GM12878 (cell line): Measurements from ENCODE around the gene GALNT9. TPM values are rescaled to one million over a fixed set of nuclear protein-coding genes. Genes with fewer than 3 reads are reported as not detected.

Source experiments
- ATAC-seq: fragments of 200-7000 bp; cut with Tn5 transposase; 3 replicates; pipeline ENCODE4 v1.9.1; 2020; ENCODE audit warnings: mild to moderate bottlenecking, moderate library complexity
- BruUV-seq: library from RNA; stranded (reverse); fragments of 400-500 nt; replicated peaks from 2 replicates; lab custom pipeline; 2021; lab: Mats Ljungman, UMichigan
- CTCF ChIA-PET: fragments of 300-600 bp; sonication (Branson Sonifier 250); formaldehyde crosslinking; extraction: SDS; loops from one replicate; lab custom pipeline; 2021; ENCODE audit warnings: inconsistent platforms; lab: Yijun Ruan, JAX
- POLR2A ChIA-PET: fragments of 350-600 bp; formaldehyde crosslinking; extraction: SDS; loops from one replicate; lab custom pipeline; 2021; ENCODE audit warnings: inconsistent platforms; lab: Charles Lee
- RAD21 ChIA-PET: fragments of 300-600 bp; sonication (Branson Sonifier 250); formaldehyde crosslinking; loops from one replicate; lab custom pipeline; 2023; ENCODE audit warnings: antibody characterized with exemption; ENCODE audit not compliant: unreplicated experiment; lab: Charles Lee
- SMC1A ChIA-PET: fragments of 300-600 bp; sonication (Branson Sonifier 250); formaldehyde crosslinking; loops from one replicate; lab custom pipeline; 2023; ENCODE audit not compliant: unreplicated experiment, uncharacterized antibody; lab: Charles Lee
- DNase-seq: peaks from one replicate; pipeline ENCODE4 v3.0.0-alpha.2; 2011; ENCODE audit warnings: low read depth, low spot score
- FAIRE-seq: peaks from 3 replicates; lab custom pipeline; 2011; peaks lifted over from hg19 to GRCh38; lab: Jason Lieb, UNC
- H2AFZ ChIP-seq: 2 replicates; pipeline ENCODE4 v1.6.0; 2011; ENCODE audit warnings: low read depth, low read length, control low read depth; ENCODE audit not compliant: control insufficient read depth
- H3K27ac ChIP-seq: 2 replicates; pipeline ENCODE4 v1.5.1; 2011; ENCODE audit warnings: control low read depth; ENCODE audit not compliant: control insufficient read depth, insufficient read depth
- H3K27me3 ChIP-seq, 2 experiments: replicated peaks in 1 of 2; 2 replicates each; pipeline versions ENCODE4 v1.6.0 to v1.6.1; 2011; ENCODE audit warnings: low read length in 1 of 2; ENCODE audit not compliant: control insufficient read depth in 2 of 2, insufficient read depth in 2 of 2
- H3K36me3 ChIP-seq, 2 experiments: 2 replicates each; pipeline ENCODE4 v1.5.1; 2011; ENCODE audit warnings: low read length in 1 of 2; ENCODE audit not compliant: control insufficient read depth in 2 of 2, insufficient read depth in 2 of 2
- H3K4me1 ChIP-seq: 2 replicates; pipeline ENCODE4 v1.6.1; 2011; ENCODE audit warnings: mild to moderate bottlenecking, low read length, moderate library complexity, mixed read lengths; ENCODE audit not compliant: control insufficient read depth, insufficient read depth
- H3K4me2 ChIP-seq: 2 replicates; pipeline ENCODE4 v1.6.0; 2011; ENCODE audit warnings: control low read depth; ENCODE audit not compliant: control insufficient read depth, insufficient read depth
- H3K4me3 ChIP-seq: fragments of 200-600 bp; sonication (generic); 2 replicates; pipeline ENCODE4 v1.5.1; 2016
- H3K79me2 ChIP-seq: 2 replicates; pipeline ENCODE4 v1.6.0; 2011; ENCODE audit warnings: low read length; ENCODE audit not compliant: control insufficient read depth, insufficient read depth
- H3K9ac ChIP-seq: 2 replicates; pipeline ENCODE4 v1.8.0; 2011; ENCODE audit warnings: low read length, control low read depth, mixed read lengths; ENCODE audit not compliant: control insufficient read depth, insufficient read depth
- H3K9me3 ChIP-seq: replicated peaks from 3 replicates; pipeline ENCODE4 v1.5.1; 2011; ENCODE audit warnings: mild to moderate bottlenecking, low read length; ENCODE audit not compliant: control insufficient read depth, insufficient read depth
- H4K20me1 ChIP-seq: 2 replicates; pipeline ENCODE4 v1.6.0; 2011; ENCODE audit not compliant: control insufficient read depth, insufficient read depth
- BMI1 ChIP-seq: fragments of 450-650 bp; IDR thresholded peaks from 2 replicates; pipeline ENCODE4 v1.6.1; 2016; ENCODE audit warnings: mild to moderate bottlenecking, moderate library complexity, borderline replicate concordance
- E2F8 ChIP-seq: fragments of 450-650 bp; IDR thresholded peaks from 2 replicates; pipeline ENCODE4 v1.6.1; 2018; ENCODE audit warnings: mild to moderate bottlenecking, low read depth, moderate library complexity; ENCODE audit not compliant: partially characterized antibody
- EED ChIP-seq: sonication (generic); IDR thresholded peaks from 2 replicates; pipeline ENCODE4 v1.6.1; 2016; ENCODE audit warnings: antibody characterized with exemption, low read depth
- EGR1 ChIP-seq, 2 experiments: IDR thresholded peaks; 1 replicate in 1 of 2; 2 replicates in 1 of 2; pipeline ENCODE4 v1.6.1; 2011 to 2012; ENCODE audit warnings: low read depth in 2 of 2, low read length in 2 of 2, borderline replicate concordance in 1 of 2, mild to moderate bottlenecking in 1 of 2, moderate library complexity in 1 of 2
- FOXK2 ChIP-seq: fragments of 450-650 bp; IDR thresholded peaks from 2 replicates; pipeline ENCODE4 v1.6.1; 2017; ENCODE audit warnings: mild to moderate bottlenecking, moderate library complexity
- HDAC6 ChIP-seq: fragments of 200-600 bp; sonication (generic); IDR thresholded peaks from one replicate; pipeline ENCODE4 v1.8.0; 2017; ENCODE audit warnings: antibody characterized with exemption; ENCODE audit not compliant: unreplicated experiment
- HSF1 ChIP-seq: fragments of 150-350 bp; IDR thresholded peaks from 2 replicates; pipeline ENCODE4 v1.6.1; 2014; ENCODE audit warnings: mild to moderate bottlenecking, low read depth, low read length
- IRF5 ChIP-seq: fragments of 450-650 bp; IDR thresholded peaks from 2 replicates; pipeline ENCODE4 v1.6.1; 2017; ENCODE audit warnings: borderline replicate concordance
- JUND ChIP-seq: IDR thresholded peaks from 2 replicates; pipeline ENCODE4 v1.6.1; 2012; ENCODE audit warnings: low read depth, mild to moderate bottlenecking, low read length, improper control_type of control experiment, moderate library complexity
- KAT2A ChIP-seq: conservative IDR thresholded peaks from 2 replicates; pipeline ENCODE4 v1.6.1; 2011; ENCODE audit warnings: low read depth, low read length; ENCODE audit not compliant: control insufficient read depth
- MXI1 ChIP-seq: fragments of 150-350 bp; IDR thresholded peaks from 2 replicates; pipeline ENCODE4 v1.6.1; 2011; ENCODE audit warnings: low read depth, mild to moderate bottlenecking, inconsistent platforms, low read length, improper control_type of control experiment
- MYC ChIP-seq: IDR thresholded peaks from 2 replicates; pipeline ENCODE4 v1.6.1; 2011; ENCODE audit warnings: mild to moderate bottlenecking, low read length, moderate library complexity, inconsistent platforms; ENCODE audit not compliant: insufficient read depth, insufficient replicate concordance, insufficient read length, severe bottlenecking
- NFIC ChIP-seq: IDR thresholded peaks from 2 replicates; pipeline ENCODE4 v1.6.1; 2012; ENCODE audit warnings: low read depth, mild to moderate bottlenecking, inconsistent platforms, low read length, moderate library complexity
- RFX5 ChIP-seq: IDR thresholded peaks from 2 replicates; pipeline ENCODE4 v1.6.1; 2011; ENCODE audit warnings: low read depth, low read length, improper control_type of control experiment
- SPI1 ChIP-seq: IDR thresholded peaks from 2 replicates; pipeline ENCODE4 v1.6.1; 2011; ENCODE audit warnings: low read depth, mild to moderate bottlenecking, low read length, moderate library complexity, borderline replicate concordance; ENCODE audit not compliant: insufficient read depth
- SREBF2 ChIP-seq: IDR thresholded peaks from 2 replicates; pipeline ENCODE4 v1.6.1; 2012; ENCODE audit warnings: mild to moderate bottlenecking, low read length
- TCF3 ChIP-seq: IDR thresholded peaks from 2 replicates; pipeline ENCODE4 v1.6.1; 2012; ENCODE audit warnings: low read depth, mild to moderate bottlenecking, low read length, borderline replicate concordance; ENCODE audit not compliant: insufficient read depth
- WGBS: methylation state at CpG from one replicate; pipeline ENCODE4 v1.1.6; 2016; ENCODE audit warnings: low lambda C conversion rate; ENCODE audit not compliant: insufficient replicate concordance, insufficient coverage; ENCODE audit errors: missing lambda C conversion rate; 5-methylcytosine and 5-hydroxymethylcytosine counted together
- in situ Hi-C: fragments of 300-500 bp; cut with MboI; formaldehyde crosslinking; loops from 9 replicates; pipeline ENCODE4 v1.14.3; 2018; ENCODE audit warnings: mixed read lengths
- intact Hi-C: fragments of 100-400 bp; cut with micrococcal nuclease; formaldehyde crosslinking; loops from one replicate; pipeline ENCODE4 v1.14.2; 2022; ENCODE audit not compliant: unreplicated experiment
- polyA plus RNA-seq, 11 experiments: library from polyadenylated mRNA; depleted of rRNA in 4 of 11; unstranded in 6 of 11; stranded (reverse) in 5 of 11; fragments of >200 nt; fragmentation: Nextera tagmentation in 4 of 11; fragmentation: Illumina TruSeq in 1 of 11; extraction: Ambion mirVana in 4 of 11; extraction: Trizol in 1 of 11; gene quantifications; 1 replicate in 1 of 11; 2 replicates in 10 of 11; pipeline versions ENCODE4 v1.2.1 to v1.2.3, GENCODE V29; 2011 to 2016; ENCODE audit warnings: inconsistent platforms in 2 of 11, missing spikeins in 2 of 11, low read depth in 1 of 11
- total RNA-seq, 4 experiments: library from RNA; depleted of rRNA in 3 of 4; stranded (reverse); fragments of >200 nt in 3 of 4; fragmentation: Illumina TruSeq in 1 of 4; extraction: Trizol in 1 of 4; gene quantifications; 2 replicates each; pipeline versions ENCODE4 v1.2.1 to v1.2.3, GENCODE V29; 2013 to 2021

Gene GALNT9
- total and polyA plus RNA-seq, 10 of the 15 experiments (the other 5 are each of a cell fraction or from before 2014, with no cell fraction given), result 0.04 TPM; not detected in 9

GRCh38 chr12:132182206-132182710, 147.1 kb downstream of the GALNT9 start:
- Histone ChIP-seq H2AFZ (no peak overlapping the region), H3K79me2 (no peaks in the 10 kb centered on the region), H3K27me3 (peaks cover 0 to 2% of the 10 kb centered on the region in 2 experiments; a peak in 2 of 4 replicates)
- TF ChIP-seq TCF3 (no peak), IRF5 (no peak), EGR1 (IDR thresholded peaks at IDR 0.05; ENCODE audit: borderline replicate concordance in 1 of 2, low read depth in 2 of 2, low read length in 2 of 2) (no peak), JUND (no peak), BMI1 (no peak), EED (no peak), KAT2A (no peak), E2F8 (no peak), SPI1 (no peak), NFIC (no peak), SREBF2 (no peak), HDAC6 (no peak), MYC (no peak), HSF1 (no peak), FOXK2 (no peak), MXI1 (no peak), RFX5 (no peak)
- TF ChIP-seq, all 136 proteins: peak for 0
- no peaks in the 10 kb centered on the region for H3K9me3 ChIP-seq
- H3K4me2 ChIP-seq, result no peak overlapping the region
- ATAC-seq, result no peak
- no peak for FAIRE-seq
- ChIA-PET SMC1A (no interaction called here), CTCF (no interaction called here), POLR2A (no interaction called here), RAD21 (no interaction called here)
- H3K27ac ChIP-seq, result no peak overlapping the region
- in situ Hi-C loops (no loop called here), intact Hi-C loops (no loop called here)
- H3K9ac ChIP-seq, result no peak overlapping the region
- no peaks in the 10 kb centered on the region for H3K36me3 ChIP-seq
- H4K20me1 ChIP-seq, result no peaks in the 10 kb centered on the region
- H3K4me1 ChIP-seq, result peaks cover 2% of the 10 kb centered on the region; the same call in 1 of the 2 replicates
- no peak for DNase-seq
- no peak overlapping the region for H3K4me3 ChIP-seq
- 76% methylated on average over 21 of the region's 21 CpGs for WGBS
- no TSS peak for BruUV-seq
